ENCODE measurements around the gene RALGPS2. TPM values are rescaled to one million over a fixed set of nuclear protein-coding genes. Genes with fewer than 3 reads are reported as not detected.

The RALGPS2 gene
- total and polyA plus RNA-seq, 2 of the 13 experiments (the other 11 are each of a cell fraction or from before 2014, with no cell fraction given), result 15.6 to 36.0 TPM

DNA sequence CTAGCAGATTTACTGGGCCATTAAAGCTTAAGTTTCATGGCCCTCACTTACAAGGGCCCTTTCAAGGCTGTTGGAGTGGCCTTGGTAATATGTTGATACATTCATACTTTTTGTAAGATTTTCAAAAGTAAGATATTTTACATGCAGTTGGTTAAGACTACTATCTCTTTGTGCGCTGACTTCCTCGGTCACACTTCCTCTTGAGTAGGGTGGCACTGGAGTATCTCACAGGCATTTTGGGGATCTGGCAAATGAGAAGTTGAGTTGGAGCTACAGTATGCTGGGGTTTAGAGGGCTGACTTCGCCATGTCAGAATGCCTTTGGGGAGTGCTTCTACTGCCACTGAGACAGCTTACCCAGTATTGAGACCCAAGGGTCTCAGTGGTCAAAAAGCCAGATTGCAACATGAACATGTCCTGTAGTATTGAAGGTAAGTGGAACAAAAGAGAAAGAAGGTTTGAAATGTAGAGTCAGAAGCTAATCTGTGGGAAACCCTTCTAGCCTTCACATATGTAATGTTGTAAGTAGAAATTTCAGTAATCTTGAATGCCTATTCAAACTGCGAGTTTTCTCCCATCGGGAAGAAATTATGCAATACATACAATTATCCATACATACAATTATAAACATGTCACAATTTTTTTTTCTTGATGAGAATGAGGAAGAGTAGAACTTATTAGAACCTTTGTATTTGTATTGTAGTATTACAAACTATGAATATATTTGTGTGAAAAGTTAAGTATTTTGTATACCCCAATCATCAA lies 32.3 kb upstream of the RALGPS2 start:
- intact Hi-C loops (cut with micrococcal nuclease; ENCODE audit: unreplicated experiment), result no loop called here

More for the DNA sequence above, 32.3 kb upstream of the RALGPS2 start:
- no TSS peak for BruUV-seq (replicated peaks)
- no peak overlapping the region for H3K27ac ChIP-seq (ENCODE audit: extremely low read length, insufficient read depth, low read length)
- no peak for FAIRE-seq
- in situ Hi-C loops (cut with HindIII; ENCODE audit: extremely low pct_ligation_motif_present, low pct_unique_long_range_greater_than_20kb), result no loop called here
- WGBS (ENCODE audit: low lambda C conversion rate), result 87% methylated on average over 5 of the region's 5 CpGs
- no peaks in the 10 kb centered on the region for H3K36me3 ChIP-seq (replicated peaks in 1 of 2; ENCODE audit: control insufficient read depth in 1 of 2, insufficient read depth in 2 of 2, low read length in 2 of 2)
- no peak overlapping the region for H2AFZ ChIP-seq (ENCODE audit: low read length)
- H3K27me3 ChIP-seq (ENCODE audit: control insufficient read depth in 1 of 2, insufficient read depth in 2 of 2, low read length in 2 of 2), result peaks cover 0 to 3% of the 10 kb centered on the region in 2 experiments; a peak in 2 of 5 replicates
- no peaks in the 10 kb centered on the region for H3K79me2 ChIP-seq (ENCODE audit: insufficient read depth, low read length)
- no peaks in the 10 kb centered on the region for H4K20me1 ChIP-seq (ENCODE audit: insufficient read depth, low read length)
- ChIA-PET POLR2A (no interaction called here), CTCF (ENCODE audit: low intra/inter-chr PET ratio, low total read pairs) (interaction anchor here (1.5 kb wide), 1 partner anchor 150 kb away, joined by 10 read pairs; no protein-coding TSS in a partner anchor)
- no peak for DNase-seq (ENCODE audit: low spot score)
- TF ChIP-seq FOXP1 (IDR thresholded peaks at IDR 0.05) (no peak), FOXP1 (CRISPR knock-in tag; IDR thresholded peaks at IDR 0.05) (no peak), U2AF1 (optimal IDR thresholded peaks at IDR 0.05; ENCODE audit: low read depth, low read length) (no peak), ZNF33B (CRISPR knock-in tag; IDR thresholded peaks at IDR 0.05) (no peak), ZNF564 (CRISPR knock-in tag; IDR thresholded peaks at IDR 0.05) (no peak), ZNF780A (CRISPR knock-in tag; IDR thresholded peaks at IDR 0.05) (no peak), REXO4 (CRISPR knock-in tag; IDR thresholded peaks at IDR 0.05; ENCODE audit: borderline replicate concordance) (no peak), ZKSCAN1 (IDR thresholded peaks at IDR 0.05; ENCODE audit: low read length) (no peak), MEIS2 (CRISPR knock-in tag; IDR thresholded peaks at IDR 0.05) (no peak), POGZ (CRISPR knock-in tag; IDR thresholded peaks at IDR 0.05) (no peak), FLYWCH1 (CRISPR knock-in tag; IDR thresholded peaks at IDR 0.05) (no peak), ZNF430 (CRISPR knock-in tag; IDR thresholded peaks at IDR 0.05) (no peak), ZNF24 (IDR thresholded peaks at IDR 0.05) (no peak), ZNF30 (CRISPR knock-in tag; IDR thresholded peaks at IDR 0.05) (no peak), ZNF7 (CRISPR knock-in tag; IDR thresholded peaks at IDR 0.05) (no peak), TP53 (CRISPR knock-in tag; conservative IDR thresholded peaks at IDR 0.05) (no peak), ZNF101 (CRISPR knock-in tag; IDR thresholded peaks at IDR 0.05; ENCODE audit: borderline replicate concordance, low read depth) (no peak), SMARCE1 (IDR thresholded peaks at IDR 0.05; ENCODE audit: borderline replicate concordance) (no peak), ZNF383 (CRISPR knock-in tag; IDR thresholded peaks at IDR 0.05; ENCODE audit: borderline replicate concordance) (no peak), KDM5B (CRISPR knock-in tag; IDR thresholded peaks at IDR 0.05; ENCODE audit: borderline replicate concordance) (no peak)
- TF ChIP-seq, protein P1, sequence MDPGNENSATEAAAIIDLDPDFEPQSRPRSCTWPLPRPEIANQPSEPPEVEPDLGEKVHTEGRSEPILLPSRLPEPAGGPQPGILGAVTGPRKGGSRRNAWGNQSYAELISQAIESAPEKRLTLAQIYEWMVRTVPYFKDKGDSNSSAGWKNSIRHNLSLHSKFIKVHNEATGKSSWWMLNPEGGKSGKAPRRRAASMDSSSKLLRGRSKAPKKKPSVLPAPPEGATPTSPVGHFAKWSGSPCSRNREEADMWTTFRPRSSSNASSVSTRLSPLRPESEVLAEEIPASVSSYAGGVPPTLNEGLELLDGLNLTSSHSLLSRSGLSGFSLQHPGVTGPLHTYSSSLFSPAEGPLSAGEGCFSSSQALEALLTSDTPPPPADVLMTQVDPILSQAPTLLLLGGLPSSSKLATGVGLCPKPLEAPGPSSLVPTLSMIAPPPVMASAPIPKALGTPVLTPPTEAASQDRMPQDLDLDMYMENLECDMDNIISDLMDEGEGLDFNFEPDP (CRISPR knock-in tag; conservative IDR thresholded peaks at IDR 0.05), result no peak
- no peak overlapping the region for H3K4me3 ChIP-seq (replicated peaks in 1 of 3; ENCODE audit: insufficient read depth in 1 of 3, low read depth in 2 of 3, low read length in 3 of 3)
- no peaks in the 10 kb centered on the region for H3K9me3 ChIP-seq (ENCODE audit: low read length)
- H3K4me2 ChIP-seq (ENCODE audit: low read depth, low read length), result no peak overlapping the region
- ATAC-seq, result no peak
- H3K4me1 ChIP-seq (ENCODE audit: insufficient read depth, low read length), result no peaks in the 10 kb centered on the region
- no peak overlapping the region for H3K9ac ChIP-seq (ENCODE audit: insufficient read depth, low read depth, low read length)

All from HepG2 (cell line).